H1 (cell line): ENCODE data around the gene VPS37C. TPM values are rescaled to one million over a fixed set of nuclear protein-coding genes. Genes with fewer than 3 reads are reported as not detected.

ENCODE experiments used
- ASH2L ChIP-seq: fragments of 200-600, 300-600 bp; sonication (generic); IDR thresholded peaks from one replicate; pipeline ENCODE4 v1.7.1; 2017; ENCODE audit warnings: low read length
- BACH1 ChIP-seq: IDR thresholded peaks from 2 replicates; pipeline ENCODE4 v1.6.1; 2012; ENCODE audit warnings: low read length, improper control_type of control experiment
- CBX8 ChIP-seq: fragments of 300-800, 300-1000 bp; sonication (generic); IDR thresholded peaks from 2 replicates; pipeline ENCODE4 v1.7.1; 2016; ENCODE audit warnings: low read depth, low read length, borderline replicate concordance
- CEBPB ChIP-seq: IDR thresholded peaks from 2 replicates; pipeline ENCODE4 v1.6.1; 2012; ENCODE audit warnings: low read depth, low read length
- CHD1 ChIP-seq: IDR thresholded peaks from 2 replicates; pipeline ENCODE4 v1.6.1; 2012; ENCODE audit warnings: low read depth, low read length, improper control_type of control experiment
- GABPA ChIP-seq: IDR thresholded peaks from 2 replicates; pipeline ENCODE4 v1.6.1; 2011; ENCODE audit warnings: mild to moderate bottlenecking, low read length, moderate library complexity, borderline replicate concordance; ENCODE audit not compliant: insufficient read depth
- HDAC2 ChIP-seq, 2 experiments: fragments of 300-600 bp in 1 of 2; sonication (generic) in 1 of 2; IDR thresholded peaks; 2 replicates each; pipeline ENCODE4 v1.6.1; 2011 to 2012; ENCODE audit warnings: low read depth in 2 of 2, low read length in 2 of 2, mild to moderate bottlenecking in 2 of 2, moderate library complexity in 2 of 2, borderline replicate concordance in 1 of 2, inconsistent platforms in 1 of 2
- KDM4A ChIP-seq: IDR thresholded peaks from one replicate; pipeline ENCODE4 v1.7.1; 2012; ENCODE audit warnings: low read depth, mild to moderate bottlenecking, moderate library complexity, low read length, inconsistent platforms; ENCODE audit not compliant: severe bottlenecking
- KDM5A ChIP-seq: fragments of 200-600 bp; IDR thresholded peaks from 2 replicates; pipeline ENCODE4 v1.7.1; 2012; ENCODE audit warnings: mild to moderate bottlenecking, low read length, inconsistent platforms, mixed read lengths
- MAFK ChIP-seq: IDR thresholded peaks from 2 replicates; pipeline ENCODE4 v1.6.1; 2012; ENCODE audit warnings: low read depth, mild to moderate bottlenecking, improper control_type of control experiment, low read length
- NRF1 ChIP-seq: IDR thresholded peaks from 2 replicates; pipeline ENCODE4 v1.6.1; 2011; ENCODE audit warnings: mild to moderate bottlenecking, low read depth, low read length, improper control_type of control experiment
- POLR2AphosphoS5 ChIP-seq: IDR thresholded peaks from 2 replicates; pipeline ENCODE4 v1.6.1; 2011; ENCODE audit warnings: low read depth, low read length
- POU5F1 ChIP-seq: IDR thresholded peaks from 2 replicates; pipeline ENCODE4 v1.6.1; 2011; ENCODE audit warnings: low read depth, mild to moderate bottlenecking, low read length, moderate library complexity
- RNF2 ChIP-seq: fragments of 200-900, 300-1000 bp; sonication (generic); IDR thresholded peaks from 2 replicates; pipeline ENCODE4 v1.7.1; 2016; ENCODE audit warnings: borderline replicate concordance, low read depth, mild to moderate bottlenecking, antibody characterized with exemption, low read length; ENCODE audit not compliant: poor library complexity, severe bottlenecking; ENCODE audit errors: missing control alignments
- SIX5 ChIP-seq: IDR thresholded peaks from 2 replicates; pipeline ENCODE4 v1.6.1; 2011; ENCODE audit warnings: mild to moderate bottlenecking, low read depth, low read length
- SP1 ChIP-seq: IDR thresholded peaks from 2 replicates; pipeline ENCODE4 v1.6.1; 2011; ENCODE audit warnings: low read depth, low read length
- SRF ChIP-seq: IDR thresholded peaks from 2 replicates; pipeline ENCODE4 v1.6.1; 2011; ENCODE audit warnings: mild to moderate bottlenecking, low read depth, low read length, moderate library complexity
- SUZ12 ChIP-seq: fragments of 200-600 bp; sonication (generic); IDR thresholded peaks from 2 replicates; pipeline ENCODE4 v1.6.1; 2012; ENCODE audit warnings: mild to moderate bottlenecking, inconsistent platforms, low read length, moderate library complexity, mixed read lengths
- TAF1 ChIP-seq: IDR thresholded peaks from 2 replicates; pipeline ENCODE4 v1.6.1; 2011; ENCODE audit warnings: mild to moderate bottlenecking, low read depth, low read length
- polyA plus RNA-seq, 7 experiments: library from polyadenylated mRNA; depleted of rRNA in 3 of 7; stranded (reverse) in 5 of 7; unstranded in 2 of 7; fragments of >200 nt in 5 of 7; fragments of 200-250 nt in 2 of 7; gene quantifications; 1 replicate in 5 of 7; 2 replicates in 1 of 7; 4 replicates in 1 of 7; pipeline versions ENCODE4 v1.2.1 to v1.2.3, GENCODE V29; 2011 to 2013; ENCODE audit warnings: missing spikeins in 2 of 7, mixed read lengths in 2 of 7
- total RNA-seq: library from RNA; stranded (reverse); fragmentation: NEBNext Ultra II Directional; extraction: Animal tissue kit (Norgen Biotek cat#: 25700); gene quantifications from 2 replicates; pipeline ENCODE4 v1.2.1, GENCODE V29; 2021
- TF ChIP-seq, protein P1 (sequence below): IDR thresholded peaks from 2 replicates; pipeline ENCODE4 v1.6.1; 2012; ENCODE audit warnings: inconsistent platforms
- TF ChIP-seq, protein P2 (sequence below): IDR thresholded peaks from 2 replicates; pipeline ENCODE4 v1.6.1; 2011; ENCODE audit warnings: low read length, improper control_type of control experiment
- TF ChIP-seq, protein P3 (sequence below): IDR thresholded peaks from 2 replicates; pipeline ENCODE4 v1.6.1; 2011; ENCODE audit warnings: low read depth, mild to moderate bottlenecking, low read length; ENCODE audit not compliant: insufficient read depth

The VPS37C gene
- total and polyA plus RNA-seq, 2 of the 8 experiments (the other 6 are each of a cell fraction or from before 2014, with no cell fraction given), result 12.9 to 21.0 TPM

DNA sequence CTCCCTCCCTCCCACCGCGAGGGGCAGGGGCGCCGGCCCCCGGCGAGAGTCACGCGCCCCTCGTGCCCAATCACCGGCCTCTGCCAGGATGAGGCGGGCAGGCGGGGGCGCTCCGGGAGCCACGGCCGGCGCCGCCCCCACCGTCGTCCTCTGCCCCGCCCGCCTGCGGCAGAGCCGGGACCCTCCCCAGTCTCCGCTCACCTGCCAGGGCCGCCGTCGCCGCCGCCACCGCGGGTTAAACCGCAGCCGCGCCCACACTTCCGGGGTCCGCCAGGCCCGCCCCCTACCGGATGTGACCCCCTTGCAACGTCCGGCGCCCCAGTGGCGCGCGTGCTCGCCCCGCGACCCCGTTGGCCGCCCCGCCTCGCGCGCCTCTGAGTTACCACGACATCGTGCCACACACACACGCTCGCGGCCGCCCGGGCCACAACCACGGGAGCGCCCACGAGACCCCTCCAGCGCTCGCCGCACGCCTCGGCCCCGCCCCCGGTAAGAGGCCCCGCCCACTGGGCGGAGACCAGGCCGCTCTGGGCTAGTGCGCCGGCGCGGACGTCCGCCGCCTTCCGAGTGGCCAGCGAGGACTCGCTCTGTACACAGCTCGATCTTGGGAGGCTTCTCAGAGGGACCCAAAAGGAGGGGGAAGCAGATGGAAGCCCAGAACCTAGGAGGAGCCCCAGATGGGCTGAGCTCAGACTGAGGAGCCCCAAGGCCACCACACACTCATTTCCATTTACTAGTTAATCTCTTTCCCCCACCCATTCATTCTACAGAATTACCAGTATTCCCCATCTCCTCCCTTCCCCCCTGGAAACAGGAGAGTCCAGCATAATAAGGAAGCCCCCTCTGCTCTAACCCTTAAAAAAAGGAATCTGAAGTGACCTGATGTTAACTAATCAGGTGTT is at the start of gene VPS37C (continued):
- no peak for TF ChIP-seq POU5F1
- peak; percentile 69 for TF ChIP-seq BACH1
- peak; percentile 60; the same call in 1 of the 2 replicates for TF ChIP-seq POLR2AphosphoS5
- TF ChIP-seq MAFK, result no peak
- TF ChIP-seq NRF1, result no peak
- TF ChIP-seq SIX5, result no peak
- peak; percentile 96 for TF ChIP-seq ASH2L
- TF ChIP-seq RNF2, result no peak
- TF ChIP-seq TAF1, result peak; percentile 77
- no peak for TF ChIP-seq HDAC2 (IDR thresholded peaks at IDR 0.05; ENCODE audit: borderline replicate concordance in 1 of 2, low read depth in 2 of 2, low read length in 2 of 2)
- no peak for TF ChIP-seq CBX8
- TF ChIP-seq SRF, result no peak
- peak; percentile 80; the same call in 1 of the 2 replicates for TF ChIP-seq GABPA
- TF ChIP-seq CEBPB, result no peak
- TF ChIP-seq, protein P1, sequence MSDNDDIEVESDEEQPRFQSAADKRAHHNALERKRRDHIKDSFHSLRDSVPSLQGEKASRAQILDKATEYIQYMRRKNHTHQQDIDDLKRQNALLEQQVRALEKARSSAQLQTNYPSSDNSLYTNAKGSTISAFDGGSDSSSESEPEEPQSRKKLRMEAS, result peak; percentile 67
- TF ChIP-seq, protein P2, sequence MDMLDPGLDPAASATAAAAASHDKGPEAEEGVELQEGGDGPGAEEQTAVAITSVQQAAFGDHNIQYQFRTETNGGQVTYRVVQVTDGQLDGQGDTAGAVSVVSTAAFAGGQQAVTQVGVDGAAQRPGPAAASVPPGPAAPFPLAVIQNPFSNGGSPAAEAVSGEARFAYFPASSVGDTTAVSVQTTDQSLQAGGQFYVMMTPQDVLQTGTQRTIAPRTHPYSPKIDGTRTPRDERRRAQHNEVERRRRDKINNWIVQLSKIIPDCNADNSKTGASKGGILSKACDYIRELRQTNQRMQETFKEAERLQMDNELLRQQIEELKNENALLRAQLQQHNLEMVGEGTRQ, result peak; percentile 83
- TF ChIP-seq CHD1, result no peak
- no peak for TF ChIP-seq SP1
- TF ChIP-seq, protein P3, sequence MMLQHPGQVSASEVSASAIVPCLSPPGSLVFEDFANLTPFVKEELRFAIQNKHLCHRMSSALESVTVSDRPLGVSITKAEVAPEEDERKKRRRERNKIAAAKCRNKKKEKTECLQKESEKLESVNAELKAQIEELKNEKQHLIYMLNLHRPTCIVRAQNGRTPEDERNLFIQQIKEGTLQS, result 0 out of 2 replicates have a peak, but pooled peaks have one; percentile 47
- TF ChIP-seq SUZ12, result no peak
- TF ChIP-seq KDM5A, result no peak
- TF ChIP-seq KDM4A, result peak; percentile 23
